ENCODE results near the gene SLC6A13. TPM values are rescaled to one million over a fixed set of nuclear protein-coding genes. Genes with fewer than 3 reads are reported as not detected.

Gene SLC6A13
- total RNA-seq, 1 experiment from 2014 or later, result not detected

DNA sequence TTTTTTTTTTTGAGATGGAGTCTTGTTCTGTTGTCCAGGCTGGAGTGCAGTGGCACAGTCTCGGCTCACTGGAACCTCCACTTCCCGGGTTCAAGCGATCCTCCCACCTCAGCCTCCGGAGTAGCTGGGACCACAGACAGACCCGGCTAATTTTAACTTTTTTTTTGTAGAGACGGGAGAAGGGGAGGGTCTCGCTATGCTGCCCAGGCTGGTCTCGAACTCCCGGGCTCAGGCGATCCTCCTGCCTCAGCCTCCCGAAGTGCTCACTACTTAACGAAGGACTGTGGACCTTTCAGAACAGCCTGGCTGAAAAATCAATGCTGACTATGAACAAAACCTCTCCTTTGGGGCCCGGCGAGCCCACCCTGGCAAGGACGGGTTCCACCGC, 59.6 kb downstream of the SLC6A13 start:
- Histone ChIP-seq H3K4me3 (no peak overlapping the region), H3K27me3 (ENCODE audit: insufficient read depth, low read depth) (peaks cover 64% of the 10 kb centered on the region), H3K36me3 (ENCODE audit: low read depth) (no peaks in the 10 kb centered on the region), H3K79me2 (ENCODE audit: low read depth) (no peaks in the 10 kb centered on the region), H3K9me3 (ENCODE audit: insufficient read depth, low read depth) (no peaks in the 10 kb centered on the region), H2AFZ (no peak overlapping the region), H4K20me1 (ENCODE audit: insufficient read depth) (no peaks in the 10 kb centered on the region), H3K27ac (no peak overlapping the region), H3F3A (ENCODE audit: insufficient read depth, low read depth) (no peaks in the 10 kb centered on the region), H3K4me1 (replicated peaks; ENCODE audit: insufficient read depth) (no peaks in the 10 kb centered on the region), H3K9me2 (ENCODE audit: insufficient read depth) (no peaks in the 10 kb centered on the region), H3K4me2 (no peak overlapping the region)
- no TSS peak for BruUV-seq (replicated peaks)
- POLR2A ChIA-PET (ENCODE audit: unreplicated experiment), result no interaction called here
- CTCF ChIA-PET, result interaction anchor here (0.6 kb wide), 1 partner anchor 24 kb away, joined by 3 read pairs; no protein-coding TSS in a partner anchor
- DNase-seq, result no peak
- intact Hi-C loops (cut with micrococcal nuclease; ENCODE audit: unreplicated experiment), result no loop called here
- TF ChIP-seq, protein P1, sequence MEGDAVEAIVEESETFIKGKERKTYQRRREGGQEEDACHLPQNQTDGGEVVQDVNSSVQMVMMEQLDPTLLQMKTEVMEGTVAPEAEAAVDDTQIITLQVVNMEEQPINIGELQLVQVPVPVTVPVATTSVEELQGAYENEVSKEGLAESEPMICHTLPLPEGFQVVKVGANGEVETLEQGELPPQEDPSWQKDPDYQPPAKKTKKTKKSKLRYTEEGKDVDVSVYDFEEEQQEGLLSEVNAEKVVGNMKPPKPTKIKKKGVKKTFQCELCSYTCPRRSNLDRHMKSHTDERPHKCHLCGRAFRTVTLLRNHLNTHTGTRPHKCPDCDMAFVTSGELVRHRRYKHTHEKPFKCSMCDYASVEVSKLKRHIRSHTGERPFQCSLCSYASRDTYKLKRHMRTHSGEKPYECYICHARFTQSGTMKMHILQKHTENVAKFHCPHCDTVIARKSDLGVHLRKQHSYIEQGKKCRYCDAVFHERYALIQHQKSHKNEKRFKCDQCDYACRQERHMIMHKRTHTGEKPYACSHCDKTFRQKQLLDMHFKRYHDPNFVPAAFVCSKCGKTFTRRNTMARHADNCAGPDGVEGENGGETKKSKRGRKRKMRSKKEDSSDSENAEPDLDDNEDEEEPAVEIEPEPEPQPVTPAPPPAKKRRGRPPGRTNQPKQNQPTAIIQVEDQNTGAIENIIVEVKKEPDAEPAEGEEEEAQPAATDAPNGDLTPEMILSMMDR (conservative IDR thresholded peaks at IDR 0.05), result no peak
- no peak for TF ChIP-seq EZH2 (IDR thresholded peaks at IDR 0.05; ENCODE audit: low read depth)

DNA sequence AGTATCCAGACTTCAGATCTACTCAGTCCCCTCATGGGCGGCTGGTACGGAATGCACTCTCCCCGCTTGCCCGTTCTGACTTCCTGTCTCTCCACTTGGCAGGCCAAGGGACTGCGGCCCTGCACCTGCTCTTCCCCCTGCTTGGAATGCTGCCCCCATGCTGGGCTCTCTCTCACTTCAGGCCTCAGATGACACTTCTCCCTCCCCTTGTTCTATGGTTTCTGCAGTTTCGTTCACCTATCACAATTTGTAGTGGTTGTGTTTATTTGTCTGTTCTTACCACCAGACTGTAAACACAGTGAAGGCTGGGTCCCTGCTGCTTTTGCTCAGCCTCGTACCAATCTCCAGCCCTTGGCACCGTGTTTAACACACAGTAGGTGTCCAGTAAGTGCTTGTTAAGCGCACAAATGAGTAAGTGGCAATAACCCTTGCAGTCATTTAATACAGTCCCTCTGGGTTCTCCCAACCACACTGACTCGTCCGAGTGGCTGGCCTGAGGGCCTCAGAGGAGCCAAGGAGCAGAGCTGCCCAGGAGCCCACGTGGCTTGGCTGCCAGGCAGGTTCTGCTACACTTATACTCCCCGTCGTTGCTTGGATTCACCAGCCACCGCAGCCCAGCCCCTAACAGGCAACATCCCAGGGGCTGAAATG, 60.4 kb downstream of the SLC6A13 start:
- ChIA-PET CTCF (interaction anchor here (0.6 kb wide), 1 partner anchor 23 kb away, joined by 3 read pairs; no protein-coding TSS in a partner anchor), POLR2A (ENCODE audit: unreplicated experiment) (no interaction called here)

DNA sequence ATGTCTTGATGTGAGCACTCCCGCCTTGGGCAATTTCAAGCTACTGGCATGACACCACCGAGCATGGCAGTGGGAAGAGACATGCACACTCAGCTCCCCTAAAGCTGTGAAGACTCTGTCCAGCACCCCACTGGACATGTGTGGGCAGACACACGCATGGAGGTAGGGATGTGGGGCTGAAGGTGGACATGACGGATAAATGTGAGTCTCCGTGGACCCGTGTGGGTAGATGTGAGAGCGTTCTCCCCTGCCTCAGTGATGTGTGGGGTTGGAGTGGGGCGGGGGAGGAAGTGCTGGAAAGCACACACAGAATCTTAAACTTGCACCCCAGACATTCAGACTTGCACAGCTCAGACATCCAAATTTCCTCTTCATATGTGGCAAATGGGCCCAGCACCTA, 61.3 kb downstream of the SLC6A13 start:
- H3K27ac ChIP-seq, result no peak overlapping the region
- TF ChIP-seq, protein P1 (conservative IDR thresholded peaks at IDR 0.05), result no peak
- no peak for TF ChIP-seq EZH2 (IDR thresholded peaks at IDR 0.05; ENCODE audit: low read depth)
- no TSS peak for BruUV-seq (replicated peaks)
- H3K36me3 ChIP-seq (ENCODE audit: low read depth), result no peaks in the 10 kb centered on the region
- no peaks in the 10 kb centered on the region for H4K20me1 ChIP-seq (ENCODE audit: insufficient read depth)
- H2AFZ ChIP-seq, result no peak overlapping the region
- H3K79me2 ChIP-seq (ENCODE audit: low read depth), result no peaks in the 10 kb centered on the region
- CTCF ChIA-PET, result no interaction called here
- H3K9me3 ChIP-seq (ENCODE audit: insufficient read depth, low read depth), result no peaks in the 10 kb centered on the region
- POLR2A ChIA-PET (ENCODE audit: unreplicated experiment), result no interaction called here
- H3K4me2 ChIP-seq, result no peak overlapping the region
- DNase-seq, result no peak
- H3K9me2 ChIP-seq (ENCODE audit: insufficient read depth), result no peaks in the 10 kb centered on the region
- no peaks in the 10 kb centered on the region for H3K4me1 ChIP-seq (replicated peaks; ENCODE audit: insufficient read depth)
- H3K4me3 ChIP-seq, result no peak overlapping the region
- H3F3A ChIP-seq (ENCODE audit: insufficient read depth, low read depth), result no peaks in the 10 kb centered on the region
- H3K27me3 ChIP-seq (ENCODE audit: insufficient read depth, low read depth), result peaks cover 55% of the 10 kb centered on the region
- intact Hi-C loops (cut with micrococcal nuclease; ENCODE audit: unreplicated experiment), result no loop called here

More for the DNA sequence above, 60.4 kb downstream of the SLC6A13 start:
- Histone ChIP-seq H3K4me2 (no peak overlapping the region), H3K9me3 (ENCODE audit: insufficient read depth, low read depth) (no peaks in the 10 kb centered on the region), H4K20me1 (ENCODE audit: insufficient read depth) (no peaks in the 10 kb centered on the region), H3F3A (ENCODE audit: insufficient read depth, low read depth) (no peaks in the 10 kb centered on the region), H3K4me1 (replicated peaks; ENCODE audit: insufficient read depth) (no peaks in the 10 kb centered on the region), H3K79me2 (ENCODE audit: low read depth) (no peaks in the 10 kb centered on the region), H3K27me3 (ENCODE audit: insufficient read depth, low read depth) (peaks cover 61% of the 10 kb centered on the region), H3K36me3 (ENCODE audit: low read depth) (no peaks in the 10 kb centered on the region), H3K9me2 (ENCODE audit: insufficient read depth) (no peaks in the 10 kb centered on the region), H2AFZ (no peak overlapping the region), H3K27ac (no peak overlapping the region), H3K4me3 (no peak overlapping the region)
- intact Hi-C loops (cut with micrococcal nuclease; ENCODE audit: unreplicated experiment), result no loop called here
- no TSS peak for BruUV-seq (replicated peaks)
- TF ChIP-seq, protein P1 (conservative IDR thresholded peaks at IDR 0.05), result no peak
- TF ChIP-seq EZH2 (IDR thresholded peaks at IDR 0.05; ENCODE audit: low read depth), result no peak
- peak; percentile 29 to 52 for DNase-seq

Measured in PC-9 (cell line).